GM21786 (cell line): ENCODE results near the gene TEKT1.

Experiments
- ATAC-seq: cut with Tn5 transposase; IDR thresholded peaks from one replicate; pipeline ENCODE4 v1.9.1; 2021; ENCODE audit not compliant: unreplicated experiment

Gene TEKT1

DNA sequence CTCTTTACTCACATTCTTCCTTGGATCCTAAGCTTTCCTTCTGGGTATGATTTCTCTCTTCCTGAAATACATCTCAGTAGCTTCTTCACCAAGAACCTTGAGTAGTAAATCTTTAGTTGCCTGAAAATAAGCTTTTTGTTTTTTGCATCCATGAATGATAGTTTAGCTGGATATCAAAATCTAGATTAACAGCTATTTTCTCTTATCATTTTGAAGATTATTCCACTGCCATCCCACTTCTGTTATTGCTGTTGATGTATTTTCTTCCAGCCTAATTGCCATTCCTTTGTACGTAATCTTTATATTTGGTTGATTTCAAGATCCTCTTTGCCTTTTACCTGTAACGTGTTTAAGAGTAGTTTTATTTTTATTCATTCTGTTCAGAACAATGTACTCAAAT, 63.1 kb downstream of the TEKT1 start:
- ATAC-seq = no peak

DNA sequence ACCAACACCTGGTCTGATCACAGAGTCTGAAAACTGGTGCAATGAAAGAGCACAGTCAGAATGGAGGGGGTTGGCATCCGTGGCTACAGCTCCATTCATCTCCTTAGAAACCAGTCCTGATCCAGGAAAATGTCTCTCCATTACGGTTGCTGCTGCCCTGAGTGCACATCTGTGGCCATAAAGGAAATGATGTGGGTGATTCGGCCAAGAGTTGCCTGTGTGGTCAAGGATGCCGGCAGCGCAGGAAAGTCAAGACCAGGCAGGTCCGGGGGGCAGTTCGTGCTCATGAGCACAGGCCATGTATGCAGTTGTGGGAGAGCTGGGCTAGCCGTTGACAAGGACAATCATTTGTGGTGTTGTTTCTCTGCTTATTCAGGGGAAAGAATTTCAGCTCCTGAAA, 69.8 kb downstream of the TEKT1 start:
- ATAC-seq = no peak

DNA sequence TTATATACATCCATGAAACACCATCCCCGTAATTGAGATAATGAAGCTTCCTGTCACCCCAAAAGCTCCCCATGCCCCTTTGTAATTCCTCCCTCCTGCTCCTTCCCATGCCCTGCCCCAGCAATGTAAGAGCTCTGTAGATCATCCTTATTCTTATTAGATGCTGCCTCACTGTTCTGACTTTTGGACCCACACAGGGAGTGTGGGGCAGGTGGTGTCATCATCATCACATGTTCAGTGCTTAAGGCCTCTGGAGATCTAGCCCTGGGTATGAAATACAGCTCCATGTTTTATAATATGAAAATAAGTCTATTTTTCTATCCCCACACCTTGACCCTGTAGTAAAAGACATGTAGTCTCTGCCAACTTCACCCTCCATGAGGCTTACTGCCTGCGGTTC, 73.8 kb downstream of the TEKT1 start:
- ATAC-seq = no peak

DNA sequence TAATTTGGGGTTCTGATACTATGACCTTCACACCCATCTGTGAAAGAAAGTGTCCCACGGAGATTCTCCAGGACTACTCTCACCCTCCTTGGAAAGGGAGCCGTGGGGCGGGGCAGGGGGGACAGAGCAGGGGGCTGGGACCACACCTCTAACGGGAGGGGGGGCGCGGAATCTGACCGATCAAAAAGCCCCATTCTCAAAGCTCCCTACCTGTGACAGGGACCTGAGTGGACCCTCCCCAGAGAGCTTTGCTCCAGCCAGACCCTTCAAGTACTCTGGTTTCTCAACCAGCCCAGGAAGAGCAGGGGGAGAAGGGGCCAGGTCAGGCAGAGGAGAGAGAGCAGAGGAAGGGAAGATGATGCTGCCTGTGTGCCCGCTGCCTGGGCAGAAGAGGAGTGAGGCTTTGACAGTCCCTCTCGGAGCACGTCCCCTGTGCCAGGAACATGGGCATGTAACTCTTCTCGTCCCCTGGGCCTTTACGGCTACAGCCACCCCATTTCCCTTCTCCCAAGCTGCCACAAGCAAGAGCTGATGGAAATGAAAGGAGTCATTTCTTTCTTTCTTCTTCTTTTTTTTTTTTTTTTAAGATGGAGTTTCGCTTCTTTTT, 75.0 kb downstream of the TEKT1 start:
- peak; percentile 12 for ATAC-seq

DNA sequence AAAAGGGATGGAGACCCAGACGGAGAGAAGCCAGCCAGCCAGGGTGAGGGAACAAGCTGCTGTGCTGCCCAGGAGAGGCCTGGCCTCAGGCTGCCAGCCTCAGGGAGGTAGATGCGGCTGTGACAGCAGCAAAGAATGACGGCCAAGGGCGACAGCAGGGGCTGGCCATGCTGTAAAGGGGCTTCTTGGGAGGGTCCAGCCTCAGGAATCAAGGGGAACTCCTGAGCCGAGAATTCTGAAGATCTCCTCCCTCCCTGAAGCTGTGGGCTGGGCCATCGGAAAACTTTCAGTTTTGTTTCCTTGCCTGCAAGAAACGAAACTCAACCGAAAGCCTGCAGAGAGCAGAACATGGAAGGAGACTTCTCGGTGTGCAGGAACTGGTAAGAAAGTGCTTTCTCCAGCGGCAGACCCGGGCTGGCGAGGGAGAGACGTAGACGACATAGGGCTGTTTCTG, 75.8 kb downstream of the TEKT1 start, which contains the start of gene XAF1:
Gene XAF1, plus strand, starts transcription at position 316 of the 454 bp plus-strand sequence. Its CDS starts 33 bp downstream, at position 349.
- ATAC-seq = peak; percentile 49

DNA sequence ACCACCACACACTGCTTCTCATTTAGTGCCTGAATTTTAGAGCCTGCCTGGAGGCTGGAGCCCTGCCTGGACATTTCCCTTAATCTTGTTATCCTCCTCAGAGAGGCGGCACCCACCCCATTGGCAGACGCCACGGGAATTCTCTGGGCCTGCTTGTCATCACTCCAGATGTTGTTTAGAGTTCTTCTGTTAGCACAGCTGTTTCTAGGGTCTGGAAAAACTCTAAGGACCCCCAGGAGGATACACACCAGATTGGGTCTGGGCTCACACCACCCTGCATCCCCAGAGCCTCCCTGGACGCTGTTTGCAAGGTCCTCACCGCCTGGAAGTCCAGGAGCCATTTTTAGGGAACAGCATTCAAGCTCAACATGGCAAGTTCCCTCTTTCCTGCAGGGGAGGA, 76.2 kb downstream of the TEKT1 start:
- no peak for ATAC-seq

DNA sequence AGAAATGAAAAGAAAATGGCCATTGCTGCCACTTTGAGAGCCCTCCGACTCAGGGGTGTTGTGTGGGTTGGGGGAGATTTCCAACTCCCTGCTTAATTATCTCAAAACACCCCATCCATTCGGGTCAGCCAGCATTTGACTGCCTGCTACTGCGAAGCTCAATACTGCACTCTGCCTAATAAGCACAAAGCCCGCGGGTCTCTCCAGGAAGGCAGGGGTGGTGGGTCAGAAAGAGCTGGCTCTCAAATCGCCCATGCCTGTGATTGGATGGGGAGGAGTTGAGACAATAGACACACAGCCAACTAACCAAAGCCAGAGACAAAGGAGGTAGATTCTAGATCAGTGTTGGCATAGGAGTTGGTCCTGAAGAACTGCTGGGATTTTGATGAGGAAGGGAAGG, 78.0 kb downstream of the TEKT1 start:
- ATAC-seq = no peak

DNA sequence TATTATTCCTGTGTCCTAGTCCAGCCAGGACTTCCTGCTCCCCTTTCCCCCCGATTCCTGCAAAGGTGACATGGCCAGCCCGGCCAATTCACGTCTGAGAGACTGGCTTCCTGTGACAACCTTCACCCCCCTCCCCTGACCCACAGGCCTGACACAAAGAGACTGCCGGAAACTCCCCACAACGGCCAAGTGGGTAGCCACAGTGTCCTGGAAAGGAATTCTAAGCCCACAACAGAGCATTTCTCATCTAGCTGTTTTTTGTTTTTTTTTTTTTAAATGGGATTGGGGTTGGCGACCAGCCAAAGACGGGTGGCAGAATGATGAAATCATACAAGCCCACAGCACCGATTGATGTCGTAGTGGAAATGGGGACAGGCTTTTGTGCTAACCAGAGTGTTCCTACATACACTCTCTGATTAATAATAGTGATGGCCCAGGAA, 78.5 kb downstream of the TEKT1 start:
- no peak for ATAC-seq

DNA sequence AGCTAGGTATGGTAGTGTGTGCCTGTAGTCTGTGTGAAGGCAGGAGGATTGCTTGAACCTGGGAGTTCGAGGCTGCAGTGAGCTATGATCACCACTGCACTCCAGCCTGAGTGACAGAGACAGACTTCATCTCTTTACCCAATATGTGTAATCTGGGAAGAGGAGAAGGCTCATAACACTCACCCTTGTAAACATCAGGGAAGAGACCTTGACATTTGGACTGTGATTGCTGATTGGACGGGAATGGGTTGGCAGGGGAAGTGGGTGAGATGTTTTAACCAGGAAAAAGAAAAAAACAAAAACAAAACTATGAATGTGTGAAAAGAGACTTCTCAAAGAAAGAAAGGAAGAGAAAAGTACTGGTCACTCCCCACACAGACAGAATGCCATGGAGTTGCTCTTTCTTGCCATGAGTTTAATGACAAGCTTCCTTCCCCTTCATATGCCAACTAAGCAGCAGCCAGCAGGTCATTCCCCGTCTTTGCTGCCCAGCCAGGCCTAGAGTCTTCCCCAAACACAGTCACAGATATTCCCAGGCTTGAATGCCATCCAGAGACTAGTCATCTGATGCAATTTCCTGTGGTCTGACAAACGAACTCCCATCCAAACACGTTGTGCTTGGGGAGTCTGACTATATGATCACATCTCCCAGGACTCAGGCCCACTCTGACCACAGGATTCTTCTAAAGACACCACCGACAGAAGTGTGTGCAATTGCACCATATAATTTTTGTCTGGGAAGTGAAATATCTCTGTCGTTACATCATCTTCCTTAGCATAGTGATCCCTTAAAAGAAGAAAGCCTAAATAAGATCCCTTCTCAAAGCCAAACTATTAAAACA, 79.2 kb downstream of the TEKT1 start:
- ATAC-seq = no peak

DNA sequence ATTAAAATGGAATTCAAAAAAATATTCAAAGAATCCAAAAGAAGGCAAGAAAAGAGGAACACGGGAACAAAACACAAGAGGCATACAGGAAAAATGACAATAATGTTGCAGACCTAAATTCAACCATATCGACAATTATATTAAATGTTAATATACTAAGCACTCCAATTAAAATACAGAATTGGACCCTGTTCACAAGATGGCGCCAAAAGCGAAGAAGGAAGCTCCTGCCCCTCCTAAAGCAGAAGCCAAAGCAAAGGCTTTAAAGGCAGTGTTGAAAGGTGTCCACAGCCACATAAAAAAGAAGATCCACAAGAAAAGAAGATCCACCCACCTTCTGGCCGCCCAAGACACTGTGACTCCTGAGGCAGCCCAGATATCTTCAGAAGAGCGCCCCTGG, 82.0 kb downstream of the TEKT1 start:
- ATAC-seq = no peak

DNA sequence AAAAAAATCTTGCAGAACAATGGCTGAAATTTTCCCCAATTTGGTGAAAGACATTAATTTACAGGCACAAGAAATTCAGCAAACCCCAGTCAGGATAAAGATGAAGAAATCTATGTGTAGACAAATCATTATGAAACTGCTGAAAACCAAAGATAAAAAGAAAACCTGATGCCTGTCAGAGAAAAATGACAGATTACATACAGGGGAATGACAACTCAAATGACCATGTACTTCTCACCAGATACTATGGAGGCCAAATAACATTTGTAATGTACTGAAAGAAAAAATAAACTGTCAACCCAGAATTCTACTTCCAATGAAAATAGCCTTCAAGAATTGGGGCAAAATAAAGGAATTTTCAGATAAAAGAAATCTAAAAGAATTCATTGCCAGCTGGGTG, 82.9 kb downstream of the TEKT1 start:
- ATAC-seq = no peak
